HepG2 (cell line): ENCODE data around the gene SLC7A6OS. TPM values are rescaled to one million over a fixed set of nuclear protein-coding genes. Genes with fewer than 3 reads are reported as not detected.

Source experiments
- ATF7-NPFF ChIP-seq: sonication (generic); formaldehyde crosslinking; IDR thresholded peaks from 2 replicates; pipeline ENCODE4 v1.8.1; 2023; ENCODE audit warnings: mild to moderate bottlenecking, low read depth, missing genetic modification reagents, moderate library complexity
- CBX1 ChIP-seq: IDR thresholded peaks from one replicate; pipeline ENCODE4 v1.6.1; 2016; ENCODE audit warnings: antibody characterized with exemption, low read depth
- HOXA7 ChIP-seq: sonication (generic); formaldehyde crosslinking; IDR thresholded peaks from 2 replicates; pipeline ENCODE4 v1.8.1; 2022; ENCODE audit warnings: mild to moderate bottlenecking, missing genetic modification reagents, moderate library complexity
- KDM2A ChIP-seq: sonication (generic); formaldehyde crosslinking; IDR thresholded peaks from 2 replicates; pipeline ENCODE4 v1.4.0; 2020; ENCODE audit warnings: low read depth, missing genetic modification reagents, borderline replicate concordance
- KLF16 ChIP-seq, 2 experiments: sonication (generic) in 1 of 2; formaldehyde crosslinking in 1 of 2; IDR thresholded peaks; 2 replicates each; pipeline versions ENCODE4 v1.6.1 to v1.8.0; 2016 to 2023; ENCODE audit warnings: missing genetic modification reagents in 2 of 2, missing compliant biosample characterization in 1 of 2
- MBNL3 ChIP-seq: fragments of 250-450 bp; sonication (Bioruptor Pico); conservative IDR thresholded peaks from 2 replicates; pipeline ENCODE4 v1.8.0; 2022; ENCODE audit warnings: mild to moderate bottlenecking, inconsistent platforms
- MYNN ChIP-seq: sonication (generic); formaldehyde crosslinking; IDR thresholded peaks from 2 replicates; pipeline ENCODE4 v1.4.0; 2020; ENCODE audit warnings: mild to moderate bottlenecking, low read depth, missing genetic modification reagents
- NCOR1 ChIP-seq: fragments of 200-600 bp; sonication (generic); IDR thresholded peaks from 2 replicates; pipeline ENCODE4 v1.7.0; 2017; ENCODE audit warnings: antibody characterized with exemption, low read length, borderline replicate concordance
- SIN3B ChIP-seq: fragments of 150-350 bp; IDR thresholded peaks from 2 replicates; pipeline ENCODE4 v1.6.1; 2014; ENCODE audit warnings: low read length
- SKI ChIP-seq: fragments of 450-650 bp; IDR thresholded peaks from one replicate; pipeline ENCODE4 v1.6.1; 2018; ENCODE audit warnings: mild to moderate bottlenecking; ENCODE audit not compliant: partially characterized antibody
- SRY ChIP-seq: sonication (generic); formaldehyde crosslinking; IDR thresholded peaks from 2 replicates; pipeline ENCODE4 v1.8.0; 2022; ENCODE audit warnings: mild to moderate bottlenecking, missing genetic modification reagents
- SUZ12 ChIP-seq: fragments of 150-350 bp; IDR thresholded peaks from 2 replicates; pipeline ENCODE4 v1.6.1; 2014; ENCODE audit warnings: low read depth, low read length
- ZBTB1 ChIP-seq: sonication (generic); formaldehyde crosslinking; IDR thresholded peaks from 2 replicates; pipeline ENCODE4 v1.4.0; 2020; ENCODE audit warnings: missing genetic modification reagents, borderline replicate concordance
- ZNF317 ChIP-seq: sonication (generic); formaldehyde crosslinking; IDR thresholded peaks from 2 replicates; pipeline ENCODE4 v1.5.0; 2020; ENCODE audit warnings: mild to moderate bottlenecking, missing genetic modification reagents
- ZNF326 ChIP-seq: sonication (generic); formaldehyde crosslinking; IDR thresholded peaks from 2 replicates; pipeline ENCODE4 v1.4.0; 2020; ENCODE audit warnings: missing genetic modification reagents, borderline replicate concordance
- ZNF431 ChIP-seq: sonication (generic); formaldehyde crosslinking; IDR thresholded peaks from 2 replicates; pipeline ENCODE4 v1.9.0; 2022; ENCODE audit warnings: missing genetic modification reagents, low read depth, mild to moderate bottlenecking, borderline replicate concordance
- ZNF570 ChIP-seq: sonication (generic); formaldehyde crosslinking; IDR thresholded peaks from 2 replicates; pipeline ENCODE4 v1.4.0; 2020; ENCODE audit warnings: mild to moderate bottlenecking, missing genetic modification reagents, borderline replicate concordance
- ZNF746 ChIP-seq: sonication (generic); formaldehyde crosslinking; IDR thresholded peaks from 2 replicates; pipeline ENCODE4 v1.8.0; 2022; ENCODE audit warnings: mild to moderate bottlenecking, missing genetic modification reagents
- ZNF776 ChIP-seq: sonication (generic); formaldehyde crosslinking; IDR thresholded peaks from 2 replicates; pipeline ENCODE4 v1.4.0; 2020; ENCODE audit warnings: mild to moderate bottlenecking, missing genetic modification reagents
- ZSCAN12 ChIP-seq: sonication (generic); formaldehyde crosslinking; IDR thresholded peaks from 2 replicates; pipeline ENCODE4 v1.9.0; 2021; ENCODE audit warnings: mild to moderate bottlenecking, missing genetic modification reagents
- polyA plus RNA-seq, 8 experiments: library from polyadenylated mRNA; depleted of rRNA in 3 of 8; stranded (reverse) in 7 of 8; unstranded in 1 of 8; fragments of >200 nt; fragmentation: Illumina TruSeq in 4 of 8; extraction: Trizol in 4 of 8; gene quantifications; 2 replicates each; pipeline versions ENCODE4 v1.2.1 to v1.2.3, GENCODE V29; 2011 to 2016; ENCODE audit warnings: low read depth in 4 of 8, missing spikeins in 1 of 8, mixed read lengths in 1 of 8; ENCODE audit not compliant: insufficient read depth in 1 of 8
- total RNA-seq, 5 experiments: library from RNA; depleted of rRNA; stranded (reverse); fragments of >200 nt; fragmentation: Illumina TruSeq; extraction: Trizol; gene quantifications; 2 replicates each; pipeline ENCODE4 v1.2.3, GENCODE V29; 2016; ENCODE audit warnings: low read depth in 1 of 5
- TF ChIP-seq, protein P1 (sequence below): IDR thresholded peaks from 2 replicates; pipeline ENCODE4 v1.6.1; 2012; ENCODE audit warnings: low read depth, low read length, improper control_type of control experiment
- TF ChIP-seq, protein P2 (sequence below): sonication (generic); formaldehyde crosslinking; IDR thresholded peaks from 2 replicates; pipeline ENCODE4 v1.5.0; 2020; ENCODE audit warnings: mild to moderate bottlenecking, missing genetic modification reagents, moderate library complexity
- TF ChIP-seq, protein P3 (sequence below): sonication (generic); formaldehyde crosslinking; IDR thresholded peaks from 2 replicates; pipeline ENCODE4 v1.4.0; 2020; ENCODE audit warnings: missing genetic modification reagents
- TF ChIP-seq, protein P4 (sequence below): sonication (generic); formaldehyde crosslinking; IDR thresholded peaks from 2 replicates; pipeline ENCODE4 v1.5.0; 2020; ENCODE audit warnings: mild to moderate bottlenecking, missing genetic modification reagents

SLC7A6OS gene
- total and polyA plus RNA-seq, 2 of the 13 experiments (the other 11 are each of a cell fraction or from before 2014, with no cell fraction given) = 11.2 to 21.5 TPM

DNA sequence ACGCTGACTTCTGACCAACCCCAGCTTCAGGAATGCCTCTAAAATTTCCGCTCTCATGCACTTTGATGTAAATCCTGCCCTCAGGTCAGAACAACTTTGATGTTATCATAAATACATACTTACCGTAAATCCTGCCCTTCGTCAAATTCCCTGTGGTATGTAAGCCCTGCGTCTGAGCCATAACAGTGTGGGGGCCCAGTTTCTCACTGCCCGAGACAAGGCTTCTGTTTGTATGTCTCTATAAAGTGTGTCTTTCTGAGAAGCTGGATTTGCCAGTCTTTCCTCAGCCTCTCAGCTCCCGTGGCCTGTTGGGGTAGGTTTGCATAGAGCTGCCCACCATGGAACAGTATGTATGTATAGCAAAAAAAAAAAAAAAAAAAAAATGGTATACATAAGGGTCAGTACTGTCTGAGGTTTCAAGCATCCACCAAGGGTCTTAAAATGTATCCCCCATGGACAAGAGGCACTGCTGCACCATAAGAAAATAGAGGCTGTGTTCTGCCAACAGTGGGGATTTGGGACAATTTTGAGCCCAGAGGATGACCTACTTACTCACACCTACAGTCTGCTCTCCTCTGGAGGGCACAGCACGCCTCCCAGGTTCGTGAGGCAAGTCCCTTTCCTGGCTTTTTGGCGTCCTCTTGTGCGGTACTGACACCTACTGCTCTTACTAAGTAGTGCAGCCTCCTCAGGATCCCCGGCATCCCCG lies 17.6 kb upstream of the SLC7A6OS start (continued):
- TF ChIP-seq, protein P1, sequence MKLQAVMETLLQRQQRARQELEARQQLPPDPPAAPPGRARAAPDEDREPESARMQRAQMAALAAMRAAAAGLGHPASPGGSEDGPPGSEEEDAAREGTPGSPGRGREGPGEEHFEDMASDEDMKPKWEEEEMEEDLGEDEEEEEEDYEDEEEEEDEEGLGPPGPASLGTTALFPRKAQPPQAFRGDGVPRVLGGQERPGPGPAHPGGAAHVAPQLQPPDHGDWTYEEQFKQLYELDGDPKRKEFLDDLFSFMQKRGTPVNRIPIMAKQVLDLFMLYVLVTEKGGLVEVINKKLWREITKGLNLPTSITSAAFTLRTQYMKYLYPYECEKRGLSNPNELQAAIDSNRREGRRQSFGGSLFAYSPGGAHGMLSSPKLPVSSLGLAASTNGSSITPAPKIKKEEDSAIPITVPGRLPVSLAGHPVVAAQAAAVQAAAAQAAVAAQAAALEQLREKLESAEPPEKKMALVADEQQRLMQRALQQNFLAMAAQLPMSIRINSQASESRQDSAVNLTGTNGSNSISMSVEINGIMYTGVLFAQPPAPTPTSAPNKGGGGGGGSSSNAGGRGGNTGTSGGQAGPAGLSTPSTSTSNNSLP = peak; percentile 15; the same call in 1 of the 2 replicates
- TF ChIP-seq, protein P2, sequence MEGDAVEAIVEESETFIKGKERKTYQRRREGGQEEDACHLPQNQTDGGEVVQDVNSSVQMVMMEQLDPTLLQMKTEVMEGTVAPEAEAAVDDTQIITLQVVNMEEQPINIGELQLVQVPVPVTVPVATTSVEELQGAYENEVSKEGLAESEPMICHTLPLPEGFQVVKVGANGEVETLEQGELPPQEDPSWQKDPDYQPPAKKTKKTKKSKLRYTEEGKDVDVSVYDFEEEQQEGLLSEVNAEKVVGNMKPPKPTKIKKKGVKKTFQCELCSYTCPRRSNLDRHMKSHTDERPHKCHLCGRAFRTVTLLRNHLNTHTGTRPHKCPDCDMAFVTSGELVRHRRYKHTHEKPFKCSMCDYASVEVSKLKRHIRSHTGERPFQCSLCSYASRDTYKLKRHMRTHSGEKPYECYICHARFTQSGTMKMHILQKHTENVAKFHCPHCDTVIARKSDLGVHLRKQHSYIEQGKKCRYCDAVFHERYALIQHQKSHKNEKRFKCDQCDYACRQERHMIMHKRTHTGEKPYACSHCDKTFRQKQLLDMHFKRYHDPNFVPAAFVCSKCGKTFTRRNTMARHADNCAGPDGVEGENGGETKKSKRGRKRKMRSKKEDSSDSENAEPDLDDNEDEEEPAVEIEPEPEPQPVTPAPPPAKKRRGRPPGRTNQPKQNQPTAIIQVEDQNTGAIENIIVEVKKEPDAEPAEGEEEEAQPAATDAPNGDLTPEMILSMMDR (CRISPR knock-in tag) = peak; percentile 96
- TF ChIP-seq KDM2A (CRISPR knock-in tag) (peak; percentile 74; the same call in 1 of the 2 replicates), ZNF431 (CRISPR knock-in tag) (no peak), NCOR1 (no peak), ATF7-NPFF (no peak), MBNL3 (CRISPR knock-in tag) (no peak), SIN3B (peak; percentile 21; the same call in 1 of the 2 replicates), MYNN (CRISPR knock-in tag) (no peak), ZNF570 (CRISPR knock-in tag) (no peak), KLF16 (CRISPR knock-in tag; IDR thresholded peaks at IDR 0.05) (peak in 1 of 2 experiments; percentile 43; a peak in 1 of 4 replicates), ZBTB1 (no peak), HOXA7 (no peak), ZNF746 (CRISPR knock-in tag) (no peak), ZNF326 (CRISPR knock-in tag) (no peak), CBX1 (no peak), SRY (CRISPR knock-in tag) (no peak), SUZ12 (no peak), SKI (no peak), ZNF776 (CRISPR knock-in tag) (no peak), ZSCAN12 (CRISPR knock-in tag) (no peak), ZNF317 (CRISPR knock-in tag) (no peak)
- TF ChIP-seq, protein P3, sequence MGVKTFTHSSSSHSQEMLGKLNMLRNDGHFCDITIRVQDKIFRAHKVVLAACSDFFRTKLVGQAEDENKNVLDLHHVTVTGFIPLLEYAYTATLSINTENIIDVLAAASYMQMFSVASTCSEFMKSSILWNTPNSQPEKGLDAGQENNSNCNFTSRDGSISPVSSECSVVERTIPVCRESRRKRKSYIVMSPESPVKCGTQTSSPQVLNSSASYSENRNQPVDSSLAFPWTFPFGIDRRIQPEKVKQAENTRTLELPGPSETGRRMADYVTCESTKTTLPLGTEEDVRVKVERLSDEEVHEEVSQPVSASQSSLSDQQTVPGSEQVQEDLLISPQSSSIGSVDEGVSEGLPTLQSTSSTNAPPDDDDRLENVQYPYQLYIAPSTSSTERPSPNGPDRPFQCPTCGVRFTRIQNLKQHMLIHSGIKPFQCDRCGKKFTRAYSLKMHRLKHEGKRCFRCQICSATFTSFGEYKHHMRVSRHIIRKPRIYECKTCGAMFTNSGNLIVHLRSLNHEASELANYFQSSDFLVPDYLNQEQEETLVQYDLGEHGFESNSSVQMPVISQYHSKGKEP (CRISPR knock-in tag) = no peak
- TF ChIP-seq, protein P4, sequence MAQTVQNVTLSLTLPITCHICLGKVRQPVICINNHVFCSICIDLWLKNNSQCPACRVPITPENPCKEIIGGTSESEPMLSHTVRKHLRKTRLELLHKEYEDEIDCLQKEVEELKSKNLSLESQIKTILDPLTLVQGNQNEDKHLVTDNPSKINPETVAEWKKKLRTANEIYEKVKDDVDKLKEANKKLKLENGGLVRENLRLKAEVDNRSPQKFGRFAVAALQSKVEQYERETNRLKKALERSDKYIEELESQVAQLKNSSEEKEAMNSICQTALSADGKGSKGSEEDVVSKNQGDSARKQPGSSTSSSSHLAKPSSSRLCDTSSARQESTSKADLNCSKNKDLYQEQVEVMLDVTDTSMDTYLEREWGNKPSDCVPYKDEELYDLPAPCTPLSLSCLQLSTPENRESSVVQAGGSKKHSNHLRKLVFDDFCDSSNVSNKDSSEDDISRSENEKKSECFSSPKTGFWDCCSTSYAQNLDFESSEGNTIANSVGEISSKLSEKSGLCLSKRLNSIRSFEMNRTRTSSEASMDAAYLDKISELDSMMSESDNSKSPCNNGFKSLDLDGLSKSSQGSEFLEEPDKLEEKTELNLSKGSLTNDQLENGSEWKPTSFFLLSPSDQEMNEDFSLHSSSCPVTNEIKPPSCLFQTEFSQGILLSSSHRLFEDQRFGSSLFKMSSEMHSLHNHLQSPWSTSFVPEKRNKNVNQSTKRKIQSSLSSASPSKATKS (CRISPR knock-in tag) = no peak
